HG02763 (cell line): ENCODE measurements around the gene TMEM125.

Source experiments
- ATAC-seq: cut with Tn5 transposase; IDR thresholded peaks from one replicate; pipeline ENCODE4 v1.9.1; 2021; ENCODE audit warnings: mild to moderate bottlenecking, moderate library complexity; ENCODE audit not compliant: unreplicated experiment

The TMEM125 gene

GRCh38 chr1:43246466-43247213 lies 23.1 kb upstream of the TMEM125 start:
- no peak for ATAC-seq

- no peak for ATAC-seq
These were observed 22.4 kb upstream of the TMEM125 start for GRCh38 chr1:43247256-43247921.

GRCh38 chr1:43250351-43250761 lies 19.4 kb upstream of the TMEM125 start:
- no peak for ATAC-seq

GRCh38 chr1:43251024-43251423 lies 18.8 kb upstream of the TMEM125 start:
- no peak for ATAC-seq

GRCh38 chr1:43252225-43252624 lies 17.6 kb upstream of the TMEM125 start:
- no peak for ATAC-seq

GRCh38 chr1:43253173-43253572 lies 16.6 kb upstream of the TMEM125 start:
- ATAC-seq: no peak

GRCh38 chr1:43253876-43254275 lies 15.9 kb upstream of the TMEM125 start:
- ATAC-seq: no peak

- ATAC-seq: no peak
These were observed 14.2 kb upstream of the TMEM125 start for GRCh38 chr1:43255438-43256210.

GRCh38 chr1:43256675-43257570 lies 12.9 kb upstream of the TMEM125 start:
- no peak for ATAC-seq

- no peak for ATAC-seq
These were observed 11.4 kb upstream of the TMEM125 start for GRCh38 chr1:43258370-43258769.

- ATAC-seq: no peak
These were observed 4.4 kb upstream of the TMEM125 start for GRCh38 chr1:43265431-43265830.

- no peak for ATAC-seq
These were observed 2.9 kb upstream of the TMEM125 start for GRCh38 chr1:43266881-43267280.

- ATAC-seq: no peak
These were observed 2.4 kb upstream of the TMEM125 start for GRCh38 chr1:43267291-43267805.

GRCh38 chr1:43267818-43268425 lies 1.9 kb upstream of the TMEM125 start:
- ATAC-seq: no peak

GRCh38 chr1:43270421-43271095 lies 775 bp downstream of the TMEM125 start:
- no peak for ATAC-seq

GRCh38 chr1:43271186-43272118 lies 1.7 kb downstream of the TMEM125 start:
- no peak for ATAC-seq

GRCh38 chr1:43272161-43272560 lies 2.4 kb downstream of the TMEM125 start:
- ATAC-seq: no peak
